ENCODE measurements around the gene CEND1. TPM values are rescaled to one million over a fixed set of nuclear protein-coding genes. Genes with fewer than 3 reads are reported as not detected.

Gene CEND1
- total and polyA plus RNA-seq, 2 of the 13 experiments (the other 11 are each of a cell fraction or from before 2014, with no cell fraction given), result not detected

- H3K9me3 ChIP-seq (ENCODE audit: low read length), result no peaks in the 10 kb centered on the region
- H3K4me1 ChIP-seq (ENCODE audit: insufficient read depth, low read length), result no peaks in the 10 kb centered on the region
- H3K79me2 ChIP-seq (ENCODE audit: insufficient read depth, low read length), result no peaks in the 10 kb centered on the region
- no peak overlapping the region for H3K4me2 ChIP-seq (ENCODE audit: low read depth, low read length)
- POLR2A ChIA-PET, result interaction anchor here (0.8 kb wide), 1 partner anchor 16 kb away, joined by 4 read pairs; the partner anchor contains the start of gene TALDO1
- intact Hi-C loops (cut with micrococcal nuclease; ENCODE audit: unreplicated experiment) (loop anchor here (2.0 kb wide), 2 partner anchors 35 to 101 kb away; no protein-coding TSS in a partner anchor), in situ Hi-C loops (cut with HindIII; ENCODE audit: extremely low pct_ligation_motif_present, low pct_unique_long_range_greater_than_20kb) (no loop called here)
- no peak overlapping the region for H3K27ac ChIP-seq (ENCODE audit: extremely low read length, insufficient read depth, low read length)
- FAIRE-seq (no peak), ATAC-seq (peak; percentile 14), DNase-seq (ENCODE audit: low spot score) (no peak)
- H3K36me3 ChIP-seq (replicated peaks in 1 of 2; ENCODE audit: control insufficient read depth in 1 of 2, insufficient read depth in 2 of 2, low read length in 2 of 2), result peaks cover 20 to 65% of the 10 kb centered on the region in 2 experiments
- no TSS peak for BruUV-seq (replicated peaks)
- H3K9ac ChIP-seq (ENCODE audit: insufficient read depth, low read depth, low read length), result no peak overlapping the region
- H3K27me3 ChIP-seq (ENCODE audit: control insufficient read depth in 1 of 2, insufficient read depth in 2 of 2, low read length in 2 of 2), result no peaks in the 10 kb centered on the region
- H4K20me1 ChIP-seq (ENCODE audit: insufficient read depth, low read length), result peaks cover 9% of the 10 kb centered on the region; the same call in 1 of the 2 replicates
- H2AFZ ChIP-seq (ENCODE audit: low read length), result no peak overlapping the region
- no peak overlapping the region for H3K4me3 ChIP-seq (replicated peaks in 1 of 3; ENCODE audit: insufficient read depth in 1 of 3, low read depth in 2 of 3, low read length in 3 of 3)
- CTCF ChIA-PET (ENCODE audit: low intra/inter-chr PET ratio, low total read pairs), result no interaction called here
- 98% methylated on average over 20 of the region's 22 CpGs for WGBS (ENCODE audit: low lambda C conversion rate)
- TF ChIP-seq, protein P1, sequence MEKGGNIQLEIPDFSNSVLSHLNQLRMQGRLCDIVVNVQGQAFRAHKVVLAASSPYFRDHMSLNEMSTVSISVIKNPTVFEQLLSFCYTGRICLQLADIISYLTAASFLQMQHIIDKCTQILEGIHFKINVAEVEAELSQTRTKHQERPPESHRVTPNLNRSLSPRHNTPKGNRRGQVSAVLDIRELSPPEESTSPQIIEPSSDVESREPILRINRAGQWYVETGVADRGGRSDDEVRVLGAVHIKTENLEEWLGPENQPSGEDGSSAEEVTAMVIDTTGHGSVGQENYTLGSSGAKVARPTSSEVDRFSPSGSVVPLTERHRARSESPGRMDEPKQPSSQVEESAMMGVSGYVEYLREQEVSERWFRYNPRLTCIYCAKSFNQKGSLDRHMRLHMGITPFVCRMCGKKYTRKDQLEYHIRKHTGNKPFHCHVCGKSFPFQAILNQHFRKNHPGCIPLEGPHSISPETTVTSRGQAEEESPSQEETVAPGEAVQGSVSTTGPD (CRISPR knock-in tag; IDR thresholded peaks at IDR 0.05), result no peak
- no peak for TF ChIP-seq IKZF1 (IDR thresholded peaks at IDR 0.05)
- no peak for TF ChIP-seq TOPORS (CRISPR knock-in tag; IDR thresholded peaks at IDR 0.05)
- no peak for TF ChIP-seq ZNF790 (CRISPR knock-in tag; IDR thresholded peaks at IDR 0.05; ENCODE audit: borderline replicate concordance)
- TF ChIP-seq ZNF543 (CRISPR knock-in tag; IDR thresholded peaks at IDR 0.05), result no peak
- no peak for TF ChIP-seq HMG20B (CRISPR knock-in tag; conservative IDR thresholded peaks at IDR 0.05)
- TF ChIP-seq, protein P2, sequence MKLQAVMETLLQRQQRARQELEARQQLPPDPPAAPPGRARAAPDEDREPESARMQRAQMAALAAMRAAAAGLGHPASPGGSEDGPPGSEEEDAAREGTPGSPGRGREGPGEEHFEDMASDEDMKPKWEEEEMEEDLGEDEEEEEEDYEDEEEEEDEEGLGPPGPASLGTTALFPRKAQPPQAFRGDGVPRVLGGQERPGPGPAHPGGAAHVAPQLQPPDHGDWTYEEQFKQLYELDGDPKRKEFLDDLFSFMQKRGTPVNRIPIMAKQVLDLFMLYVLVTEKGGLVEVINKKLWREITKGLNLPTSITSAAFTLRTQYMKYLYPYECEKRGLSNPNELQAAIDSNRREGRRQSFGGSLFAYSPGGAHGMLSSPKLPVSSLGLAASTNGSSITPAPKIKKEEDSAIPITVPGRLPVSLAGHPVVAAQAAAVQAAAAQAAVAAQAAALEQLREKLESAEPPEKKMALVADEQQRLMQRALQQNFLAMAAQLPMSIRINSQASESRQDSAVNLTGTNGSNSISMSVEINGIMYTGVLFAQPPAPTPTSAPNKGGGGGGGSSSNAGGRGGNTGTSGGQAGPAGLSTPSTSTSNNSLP (IDR thresholded peaks at IDR 0.05; ENCODE audit: low read depth, low read length), result no peak
- TF ChIP-seq GZF1 (CRISPR knock-in tag; IDR thresholded peaks at IDR 0.05), result no peak
- TF ChIP-seq, protein P3, sequence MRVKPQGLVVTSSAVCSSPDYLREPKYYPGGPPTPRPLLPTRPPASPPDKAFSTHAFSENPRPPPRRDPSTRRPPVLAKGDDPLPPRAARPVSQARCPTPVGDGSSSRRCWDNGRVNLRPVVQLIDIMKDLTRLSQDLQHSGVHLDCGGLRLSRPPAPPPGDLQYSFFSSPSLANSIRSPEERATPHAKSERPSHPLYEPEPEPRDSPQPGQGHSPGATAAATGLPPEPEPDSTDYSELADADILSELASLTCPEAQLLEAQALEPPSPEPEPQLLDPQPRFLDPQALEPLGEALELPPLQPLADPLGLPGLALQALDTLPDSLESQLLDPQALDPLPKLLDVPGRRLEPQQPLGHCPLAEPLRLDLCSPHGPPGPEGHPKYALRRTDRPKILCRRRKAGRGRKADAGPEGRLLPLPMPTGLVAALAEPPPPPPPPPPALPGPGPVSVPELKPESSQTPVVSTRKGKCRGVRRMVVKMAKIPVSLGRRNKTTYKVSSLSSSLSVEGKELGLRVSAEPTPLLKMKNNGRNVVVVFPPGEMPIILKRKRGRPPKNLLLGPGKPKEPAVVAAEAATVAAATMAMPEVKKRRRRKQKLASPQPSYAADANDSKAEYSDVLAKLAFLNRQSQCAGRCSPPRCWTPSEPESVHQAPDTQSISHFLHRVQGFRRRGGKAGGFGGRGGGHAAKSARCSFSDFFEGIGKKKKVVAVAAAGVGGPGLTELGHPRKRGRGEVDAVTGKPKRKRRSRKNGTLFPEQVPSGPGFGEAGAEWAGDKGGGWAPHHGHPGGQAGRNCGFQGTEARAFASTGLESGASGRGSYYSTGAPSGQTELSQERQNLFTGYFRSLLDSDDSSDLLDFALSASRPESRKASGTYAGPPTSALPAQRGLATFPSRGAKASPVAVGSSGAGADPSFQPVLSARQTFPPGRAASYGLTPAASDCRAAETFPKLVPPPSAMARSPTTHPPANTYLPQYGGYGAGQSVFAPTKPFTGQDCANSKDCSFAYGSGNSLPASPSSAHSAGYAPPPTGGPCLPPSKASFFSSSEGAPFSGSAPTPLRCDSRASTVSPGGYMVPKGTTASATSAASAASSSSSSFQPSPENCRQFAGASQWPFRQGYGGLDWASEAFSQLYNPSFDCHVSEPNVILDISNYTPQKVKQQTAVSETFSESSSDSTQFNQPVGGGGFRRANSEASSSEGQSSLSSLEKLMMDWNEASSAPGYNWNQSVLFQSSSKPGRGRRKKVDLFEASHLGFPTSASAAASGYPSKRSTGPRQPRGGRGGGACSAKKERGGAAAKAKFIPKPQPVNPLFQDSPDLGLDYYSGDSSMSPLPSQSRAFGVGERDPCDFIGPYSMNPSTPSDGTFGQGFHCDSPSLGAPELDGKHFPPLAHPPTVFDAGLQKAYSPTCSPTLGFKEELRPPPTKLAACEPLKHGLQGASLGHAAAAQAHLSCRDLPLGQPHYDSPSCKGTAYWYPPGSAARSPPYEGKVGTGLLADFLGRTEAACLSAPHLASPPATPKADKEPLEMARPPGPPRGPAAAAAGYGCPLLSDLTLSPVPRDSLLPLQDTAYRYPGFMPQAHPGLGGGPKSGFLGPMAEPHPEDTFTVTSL (CRISPR knock-in tag; IDR thresholded peaks at IDR 0.05; ENCODE audit: borderline replicate concordance), result no peak
- TF ChIP-seq ZBTB3 (CRISPR knock-in tag; IDR thresholded peaks at IDR 0.05; ENCODE audit: borderline replicate concordance, low read depth), result no peak
- no peak for TF ChIP-seq SP1 (IDR thresholded peaks at IDR 0.05)
- TF ChIP-seq SP1 (CRISPR knock-in tag; IDR thresholded peaks at IDR 0.05), result no peak
- peak; percentile 56; the same call in 1 of the 2 replicates for TF ChIP-seq POLR2G (IDR thresholded peaks at IDR 0.05; ENCODE audit: low read depth, low read length)
- no peak for TF ChIP-seq ATF7-NPFF (CRISPR knock-in tag; IDR thresholded peaks at IDR 0.05; ENCODE audit: low read depth)
- peak; percentile 80 for TF ChIP-seq RBM22 (optimal IDR thresholded peaks at IDR 0.05; ENCODE audit: low read length)
- TF ChIP-seq KDM2A (CRISPR knock-in tag; IDR thresholded peaks at IDR 0.05; ENCODE audit: borderline replicate concordance, low read depth), result 0 out of 2 replicates have a peak, but pooled peaks have one; percentile 17
These were observed 26.2 kb downstream of the CEND1 start for GRCh38 chr11:763549-764321.

Data from HepG2 (cell line).